GM12878 (cell line): ENCODE results near the gene CMTM2. TPM values are rescaled to one million over a fixed set of nuclear protein-coding genes. Genes with fewer than 3 reads are reported as not detected.

Experiments
- ATF3 ChIP-seq: IDR thresholded peaks from 2 replicates; pipeline ENCODE4 v1.6.1; 2011; ENCODE audit warnings: low read depth, mild to moderate bottlenecking, low read length, moderate library complexity, borderline replicate concordance; ENCODE audit errors: extremely low read depth
- CEBPB ChIP-seq, 2 experiments: fragments of 150-350 bp in 1 of 2; IDR thresholded peaks; 2 replicates each; pipeline ENCODE4 v1.6.1; 2012 to 2014; ENCODE audit warnings: low read depth in 2 of 2, low read length in 2 of 2, borderline replicate concordance in 1 of 2, inconsistent platforms in 1 of 2
- EED ChIP-seq: sonication (generic); IDR thresholded peaks from 2 replicates; pipeline ENCODE4 v1.6.1; 2016; ENCODE audit warnings: antibody characterized with exemption, low read depth
- ETV6 ChIP-seq, 2 experiments: fragments of 450-650 bp in 1 of 2; IDR thresholded peaks in 1 of 2; conservative IDR thresholded peaks in 1 of 2; 2 replicates each; pipeline ENCODE4 v1.6.1; 2014; ENCODE audit warnings: antibody characterized with exemption in 1 of 2, borderline replicate concordance in 1 of 2, low read depth in 1 of 2, mild to moderate bottlenecking in 1 of 2, moderate library complexity in 1 of 2
- EZH2 ChIP-seq: IDR thresholded peaks from 2 replicates; pipeline ENCODE4 v1.6.1; 2012; ENCODE audit warnings: low read depth, mild to moderate bottlenecking, control low read depth, inconsistent platforms, low read length, borderline replicate concordance; ENCODE audit not compliant: control insufficient read depth
- MAX ChIP-seq: IDR thresholded peaks from 2 replicates; pipeline ENCODE4 v1.6.1; 2012; ENCODE audit warnings: low read depth, low read length, improper control_type of control experiment
- NFXL1 ChIP-seq: fragments of 450-650 bp; IDR thresholded peaks from 2 replicates; pipeline ENCODE4 v1.6.1; 2017; ENCODE audit warnings: antibody characterized with exemption, mild to moderate bottlenecking, borderline replicate concordance
- NR2C1 ChIP-seq: fragments of 450-650 bp; IDR thresholded peaks from 2 replicates; pipeline ENCODE4 v1.6.1; 2017; ENCODE audit warnings: antibody characterized with exemption, mild to moderate bottlenecking, moderate library complexity
- PAX5 ChIP-seq: IDR thresholded peaks from 2 replicates; pipeline ENCODE4 v1.6.1; 2011; ENCODE audit warnings: low read depth, low read length, borderline replicate concordance
- PKNOX1 ChIP-seq: fragments of 450-650 bp; IDR thresholded peaks from 2 replicates; pipeline ENCODE4 v1.6.1; 2016; ENCODE audit warnings: mild to moderate bottlenecking
- RELA ChIP-seq: fragments of 450-650 bp; IDR thresholded peaks from 2 replicates; pipeline ENCODE4 v1.8.0; 2014; ENCODE audit warnings: borderline replicate concordance; ENCODE audit not compliant: partially characterized antibody
- REST ChIP-seq: IDR thresholded peaks from 2 replicates; pipeline ENCODE4 v1.6.1; 2012; ENCODE audit warnings: mild to moderate bottlenecking, low read depth, low read length
- RUNX3 ChIP-seq: IDR thresholded peaks from 2 replicates; pipeline ENCODE4 v1.6.1; 2012; ENCODE audit warnings: low read length, inconsistent platforms
- SMARCA5 ChIP-seq: fragments of 450-650 bp; IDR thresholded peaks from 2 replicates; pipeline ENCODE4 v1.6.1; 2017; ENCODE audit warnings: mild to moderate bottlenecking
- SPI1 ChIP-seq: IDR thresholded peaks from 2 replicates; pipeline ENCODE4 v1.6.1; 2011; ENCODE audit warnings: low read depth, mild to moderate bottlenecking, low read length, moderate library complexity, borderline replicate concordance; ENCODE audit not compliant: insufficient read depth
- SUZ12 ChIP-seq: fragments of 200-600 bp; sonication (generic); IDR thresholded peaks from one replicate; pipeline ENCODE4 v1.6.1; 2018; ENCODE audit warnings: antibody characterized with exemption, mild to moderate bottlenecking; ENCODE audit not compliant: unreplicated experiment
- ZBTB4 ChIP-seq: fragments of 450-650 bp; formaldehyde crosslinking; IDR thresholded peaks from 2 replicates; pipeline ENCODE4 v1.4.0; 2022; ENCODE audit warnings: mild to moderate bottlenecking, moderate library complexity
- ZNF24 ChIP-seq: fragments of 450-650 bp; IDR thresholded peaks from 2 replicates; pipeline ENCODE4 v1.6.1; 2017; ENCODE audit warnings: antibody characterized with exemption, mild to moderate bottlenecking
- polyA plus RNA-seq, 11 experiments: library from polyadenylated mRNA; depleted of rRNA in 4 of 11; unstranded in 6 of 11; stranded (reverse) in 5 of 11; fragments of >200 nt; fragmentation: Nextera tagmentation in 4 of 11; fragmentation: Illumina TruSeq in 1 of 11; extraction: Ambion mirVana in 4 of 11; extraction: Trizol in 1 of 11; gene quantifications; 1 replicate in 1 of 11; 2 replicates in 10 of 11; pipeline versions ENCODE4 v1.2.1 to v1.2.3, GENCODE V29; 2011 to 2016; ENCODE audit warnings: inconsistent platforms in 2 of 11, missing spikeins in 2 of 11, low read depth in 1 of 11
- total RNA-seq, 4 experiments: library from RNA; depleted of rRNA in 3 of 4; stranded (reverse); fragments of >200 nt in 3 of 4; fragmentation: Illumina TruSeq in 1 of 4; extraction: Trizol in 1 of 4; gene quantifications; 2 replicates each; pipeline versions ENCODE4 v1.2.1 to v1.2.3, GENCODE V29; 2013 to 2021
- TF ChIP-seq, protein P1 (sequence below): fragments of 450-650 bp; IDR thresholded peaks from 2 replicates; pipeline ENCODE4 v1.6.1; 2017; ENCODE audit warnings: low read depth, mild to moderate bottlenecking, moderate library complexity

CMTM2 gene
- total and polyA plus RNA-seq, 10 of the 15 experiments (the other 5 are each of a cell fraction or from before 2014, with no cell fraction given) = 0.26 to 0.34 TPM; not detected in 8

DNA sequence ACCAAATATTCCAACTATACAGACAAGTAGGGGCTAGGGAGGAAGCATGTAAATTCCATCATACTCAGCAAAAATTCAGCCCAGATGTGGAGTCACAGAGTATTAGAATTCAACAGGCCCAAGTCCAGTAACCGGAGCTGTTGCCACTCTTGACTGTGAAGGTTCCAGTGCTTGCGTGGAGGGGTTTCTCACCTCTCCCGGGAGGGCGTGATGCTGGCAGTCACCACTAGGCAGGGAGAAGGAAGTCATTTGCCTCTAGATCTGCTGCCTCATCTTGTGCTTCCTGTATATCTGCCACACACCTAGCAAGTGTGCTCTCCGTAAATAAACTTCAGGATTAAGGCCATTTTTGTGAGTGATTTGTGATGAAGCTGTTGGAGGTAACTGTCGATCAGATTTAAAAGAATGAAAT is 27.9 kb upstream of the CMTM2 start (continued):
- no peak for TF ChIP-seq SUZ12
- TF ChIP-seq RUNX3 = 0 out of 2 replicates have a peak, but pooled peaks have one; percentile 5
- TF ChIP-seq ATF3 = no peak
- no peak for TF ChIP-seq SMARCA5
- no peak for TF ChIP-seq CEBPB (IDR thresholded peaks at IDR 0.05; ENCODE audit: borderline replicate concordance in 1 of 2, low read depth in 2 of 2, low read length in 2 of 2)
- no peak for TF ChIP-seq PKNOX1
- no peak for TF ChIP-seq EZH2
- no peak for TF ChIP-seq MAX
- TF ChIP-seq RELA = no peak
- no peak for TF ChIP-seq ZNF24
- no peak for TF ChIP-seq EED
- TF ChIP-seq SPI1 = no peak
- TF ChIP-seq NR2C1 = no peak
- no peak for TF ChIP-seq ETV6 (conservative IDR thresholded peaks at IDR 0.05 in 1 of 2, IDR thresholded peaks at IDR 0.05 in 1 of 2; ENCODE audit: borderline replicate concordance in 1 of 2, low read depth in 1 of 2)
- TF ChIP-seq NFXL1 = no peak
- TF ChIP-seq REST = no peak
- TF ChIP-seq, protein P1, sequence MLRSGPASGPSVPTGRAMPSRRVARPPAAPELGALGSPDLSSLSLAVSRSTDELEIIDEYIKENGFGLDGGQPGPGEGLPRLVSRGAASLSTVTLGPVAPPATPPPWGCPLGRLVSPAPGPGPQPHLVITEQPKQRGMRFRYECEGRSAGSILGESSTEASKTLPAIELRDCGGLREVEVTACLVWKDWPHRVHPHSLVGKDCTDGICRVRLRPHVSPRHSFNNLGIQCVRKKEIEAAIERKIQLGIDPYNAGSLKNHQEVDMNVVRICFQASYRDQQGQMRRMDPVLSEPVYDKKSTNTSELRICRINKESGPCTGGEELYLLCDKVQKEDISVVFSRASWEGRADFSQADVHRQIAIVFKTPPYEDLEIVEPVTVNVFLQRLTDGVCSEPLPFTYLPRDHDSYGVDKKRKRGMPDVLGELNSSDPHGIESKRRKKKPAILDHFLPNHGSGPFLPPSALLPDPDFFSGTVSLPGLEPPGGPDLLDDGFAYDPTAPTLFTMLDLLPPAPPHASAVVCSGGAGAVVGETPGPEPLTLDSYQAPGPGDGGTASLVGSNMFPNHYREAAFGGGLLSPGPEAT = no peak
- no peak for TF ChIP-seq PAX5
- TF ChIP-seq ZBTB4 (CRISPR knock-in tag) = no peak
